Testis (tissue), 2 donors: ENCODE measurements around the gene COL11A1.

Experiments used
- POLR2A ChIP-seq: fragments of 450-650 bp; IDR thresholded peaks from one replicate; pipeline ENCODE4 v1.6.1; 2017; ENCODE audit warnings: antibody characterized with exemption, mild to moderate bottlenecking, moderate library complexity
- TF ChIP-seq, protein P1 (sequence below), 3 experiments: fragments of 450-650 bp in 2 of 3; fragments of 200-600 bp in 1 of 3; sonication (generic) in 1 of 3; IDR thresholded peaks; one replicate each; pipeline ENCODE4 v1.5.1; 2016 to 2019; ENCODE audit warnings: antibody characterized with exemption in 3 of 3, mild to moderate bottlenecking in 2 of 3, moderate library complexity in 1 of 3

DNA sequence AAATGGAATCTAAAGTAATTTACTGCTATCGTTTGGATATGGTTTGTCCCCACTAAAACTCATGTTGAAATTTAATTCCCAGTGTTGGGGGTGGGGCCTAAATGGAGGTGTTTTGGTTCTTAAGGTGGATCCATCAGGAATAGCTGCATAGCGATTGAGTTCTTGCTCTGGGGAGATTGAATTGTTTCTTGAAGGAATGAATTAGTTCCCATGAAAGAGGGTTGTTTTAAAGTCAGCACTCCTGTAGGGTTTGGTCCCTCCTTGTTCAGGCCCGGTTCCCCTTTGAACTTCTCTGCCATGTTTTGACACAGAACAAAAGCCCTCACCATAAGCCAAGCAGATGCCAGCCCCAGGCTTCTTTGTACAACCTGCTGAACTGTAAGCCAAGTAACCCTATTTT is 170.9 kb downstream of the COL11A1 start:
- TF ChIP-seq POLR2A, result no peak
- TF ChIP-seq, protein P1, sequence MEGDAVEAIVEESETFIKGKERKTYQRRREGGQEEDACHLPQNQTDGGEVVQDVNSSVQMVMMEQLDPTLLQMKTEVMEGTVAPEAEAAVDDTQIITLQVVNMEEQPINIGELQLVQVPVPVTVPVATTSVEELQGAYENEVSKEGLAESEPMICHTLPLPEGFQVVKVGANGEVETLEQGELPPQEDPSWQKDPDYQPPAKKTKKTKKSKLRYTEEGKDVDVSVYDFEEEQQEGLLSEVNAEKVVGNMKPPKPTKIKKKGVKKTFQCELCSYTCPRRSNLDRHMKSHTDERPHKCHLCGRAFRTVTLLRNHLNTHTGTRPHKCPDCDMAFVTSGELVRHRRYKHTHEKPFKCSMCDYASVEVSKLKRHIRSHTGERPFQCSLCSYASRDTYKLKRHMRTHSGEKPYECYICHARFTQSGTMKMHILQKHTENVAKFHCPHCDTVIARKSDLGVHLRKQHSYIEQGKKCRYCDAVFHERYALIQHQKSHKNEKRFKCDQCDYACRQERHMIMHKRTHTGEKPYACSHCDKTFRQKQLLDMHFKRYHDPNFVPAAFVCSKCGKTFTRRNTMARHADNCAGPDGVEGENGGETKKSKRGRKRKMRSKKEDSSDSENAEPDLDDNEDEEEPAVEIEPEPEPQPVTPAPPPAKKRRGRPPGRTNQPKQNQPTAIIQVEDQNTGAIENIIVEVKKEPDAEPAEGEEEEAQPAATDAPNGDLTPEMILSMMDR (IDR thresholded peaks at IDR 0.05), result no peak
